ENCODE data around the gene DHX40. TPM values are rescaled to one million over a fixed set of nuclear protein-coding genes. Genes with fewer than 3 reads are reported as not detected.

The DHX40 gene
- total and polyA plus RNA-seq, 2 of the 13 experiments (the other 11 are each of a cell fraction or from before 2014, with no cell fraction given), result 22.2 to 37.0 TPM

- TF ChIP-seq ZBED4 (CRISPR knock-in tag; IDR thresholded peaks at IDR 0.05; ENCODE audit: borderline replicate concordance) (no peak), HDAC2 (CRISPR knock-in tag; IDR thresholded peaks at IDR 0.05) (no peak), HINFP (CRISPR knock-in tag; IDR thresholded peaks at IDR 0.05; ENCODE audit: low read depth) (0 out of 2 replicates have a peak, but pooled peaks have one; percentile 34), ZSCAN12 (CRISPR knock-in tag; IDR thresholded peaks at IDR 0.05) (no peak), ZNF577 (CRISPR knock-in tag; IDR thresholded peaks at IDR 0.05; ENCODE audit: borderline replicate concordance, low read depth) (no peak), MATR3 (CRISPR knock-in tag; IDR thresholded peaks at IDR 0.05) (no peak), MTF1 (CRISPR knock-in tag; IDR thresholded peaks at IDR 0.05) (no peak), SMAD1 (CRISPR knock-in tag; IDR thresholded peaks at IDR 0.05; ENCODE audit: borderline replicate concordance, low read depth) (no peak), ZBTB1 (CRISPR knock-in tag; IDR thresholded peaks at IDR 0.05; ENCODE audit: borderline replicate concordance) (no peak), MIER2 (CRISPR knock-in tag; IDR thresholded peaks at IDR 0.05) (0 out of 2 replicates have a peak, but pooled peaks have one; percentile 21), MYNN (CRISPR knock-in tag; IDR thresholded peaks at IDR 0.05; ENCODE audit: low read depth) (no peak), SYNCRIP (IDR thresholded peaks at IDR 0.05; ENCODE audit: insufficient read depth, low read depth, low read length) (no peak), ZNF264 (CRISPR knock-in tag; IDR thresholded peaks at IDR 0.05) (0 out of 2 replicates have a peak, but pooled peaks have one; percentile 24), ARID2 (CRISPR knock-in tag; IDR thresholded peaks at IDR 0.05; ENCODE audit: borderline replicate concordance) (no peak), ZNF891 (CRISPR knock-in tag; IDR thresholded peaks at IDR 0.05) (no peak), NFKB2 (CRISPR knock-in tag; IDR thresholded peaks at IDR 0.05; ENCODE audit: borderline replicate concordance) (no peak), HOXA7 (CRISPR knock-in tag; IDR thresholded peaks at IDR 0.05) (no peak)
- TF ChIP-seq, protein P1, sequence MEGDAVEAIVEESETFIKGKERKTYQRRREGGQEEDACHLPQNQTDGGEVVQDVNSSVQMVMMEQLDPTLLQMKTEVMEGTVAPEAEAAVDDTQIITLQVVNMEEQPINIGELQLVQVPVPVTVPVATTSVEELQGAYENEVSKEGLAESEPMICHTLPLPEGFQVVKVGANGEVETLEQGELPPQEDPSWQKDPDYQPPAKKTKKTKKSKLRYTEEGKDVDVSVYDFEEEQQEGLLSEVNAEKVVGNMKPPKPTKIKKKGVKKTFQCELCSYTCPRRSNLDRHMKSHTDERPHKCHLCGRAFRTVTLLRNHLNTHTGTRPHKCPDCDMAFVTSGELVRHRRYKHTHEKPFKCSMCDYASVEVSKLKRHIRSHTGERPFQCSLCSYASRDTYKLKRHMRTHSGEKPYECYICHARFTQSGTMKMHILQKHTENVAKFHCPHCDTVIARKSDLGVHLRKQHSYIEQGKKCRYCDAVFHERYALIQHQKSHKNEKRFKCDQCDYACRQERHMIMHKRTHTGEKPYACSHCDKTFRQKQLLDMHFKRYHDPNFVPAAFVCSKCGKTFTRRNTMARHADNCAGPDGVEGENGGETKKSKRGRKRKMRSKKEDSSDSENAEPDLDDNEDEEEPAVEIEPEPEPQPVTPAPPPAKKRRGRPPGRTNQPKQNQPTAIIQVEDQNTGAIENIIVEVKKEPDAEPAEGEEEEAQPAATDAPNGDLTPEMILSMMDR (CRISPR knock-in tag; IDR thresholded peaks at IDR 0.05), result peak; percentile 59
- TF ChIP-seq, protein P2, sequence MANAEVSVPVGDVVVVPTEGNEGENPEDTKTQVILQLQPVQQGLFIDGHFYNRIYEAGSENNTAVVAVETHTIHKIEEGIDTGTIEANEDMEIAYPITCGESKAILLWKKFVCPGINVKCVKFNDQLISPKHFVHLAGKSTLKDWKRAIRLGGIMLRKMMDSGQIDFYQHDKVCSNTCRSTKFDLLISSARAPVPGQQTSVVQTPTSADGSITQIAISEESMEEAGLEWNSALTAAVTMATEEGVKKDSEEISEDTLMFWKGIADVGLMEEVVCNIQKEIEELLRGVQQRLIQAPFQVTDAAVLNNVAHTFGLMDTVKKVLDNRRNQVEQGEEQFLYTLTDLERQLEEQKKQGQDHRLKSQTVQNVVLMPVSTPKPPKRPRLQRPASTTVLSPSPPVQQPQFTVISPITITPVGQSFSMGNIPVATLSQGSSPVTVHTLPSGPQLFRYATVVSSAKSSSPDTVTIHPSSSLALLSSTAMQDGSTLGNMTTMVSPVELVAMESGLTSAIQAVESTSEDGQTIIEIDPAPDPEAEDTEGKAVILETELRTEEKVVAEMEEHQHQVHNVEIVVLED (CRISPR knock-in tag; IDR thresholded peaks at IDR 0.05; ENCODE audit: borderline replicate concordance), result no peak
- TF ChIP-seq, protein P3, sequence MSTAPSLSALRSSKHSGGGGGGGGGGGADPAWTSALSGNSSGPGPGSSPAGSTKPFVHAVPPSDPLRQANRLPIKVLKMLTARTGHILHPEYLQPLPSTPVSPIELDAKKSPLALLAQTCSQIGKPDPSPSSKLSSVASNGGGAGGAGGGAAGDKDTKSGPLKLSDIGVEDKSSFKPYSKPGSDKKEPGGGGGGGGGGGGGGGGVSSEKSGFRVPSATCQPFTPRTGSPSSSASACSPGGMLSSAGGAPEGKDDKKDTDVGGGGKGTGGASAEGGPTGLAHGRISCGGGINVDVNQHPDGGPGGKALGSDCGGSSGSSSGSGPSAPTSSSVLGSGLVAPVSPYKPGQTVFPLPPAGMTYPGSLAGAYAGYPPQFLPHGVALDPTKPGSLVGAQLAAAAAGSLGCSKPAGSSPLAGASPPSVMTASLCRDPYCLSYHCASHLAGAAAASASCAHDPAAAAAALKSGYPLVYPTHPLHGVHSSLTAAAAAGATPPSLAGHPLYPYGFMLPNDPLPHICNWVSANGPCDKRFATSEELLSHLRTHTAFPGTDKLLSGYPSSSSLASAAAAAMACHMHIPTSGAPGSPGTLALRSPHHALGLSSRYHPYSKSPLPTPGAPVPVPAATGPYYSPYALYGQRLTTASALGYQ (CRISPR knock-in tag; IDR thresholded peaks at IDR 0.05), result no peak
Measured at GRCh38 chr17:59561042-59561441, 4.4 kb upstream of the DHX40 start (continued).

Measured in HepG2 (cell line).